Panc1 (cell line): ENCODE data around the gene FUBP3. TPM values are rescaled to one million over a fixed set of nuclear protein-coding genes. Genes with fewer than 3 reads are reported as not detected.

Experiments used
- ATAC-seq: fragments of 200-7000 bp; cut with Tn5 transposase; 2 replicates; pipeline ENCODE4 v1.9.1; 2020; ENCODE audit warnings: mild to moderate bottlenecking, moderate library complexity
- BruUV-seq: library from RNA; stranded (reverse); fragments of 400-500 nt; replicated peaks from 2 replicates; lab custom pipeline; 2021; lab: Mats Ljungman, UMichigan
- CTCF ChIA-PET: fragments of 300-600 bp; sonication (Branson Sonifier 250); formaldehyde crosslinking; loops from one replicate; lab custom pipeline; 2022; ENCODE audit warnings: antibody characterized with exemption; lab: Charles Lee
- POLR2A ChIA-PET: fragments of 300-600 bp; sonication (Branson Sonifier 250); formaldehyde crosslinking; loops from one replicate; lab custom pipeline; 2022; ENCODE audit warnings: antibody characterized with exemption; lab: Charles Lee
- DNase-seq: peaks from one replicate; pipeline ENCODE4 v3.0.0-alpha.2; 2010; ENCODE audit warnings: low read depth, low spot score
- H3K27ac ChIP-seq: 2 replicates; pipeline ENCODE4 v1.5.1; 2011; ENCODE audit warnings: mild to moderate bottlenecking, low read length, inconsistent platforms
- H3K27me3 ChIP-seq: fragments of 200-500 bp; sonication (Bioruptor generic); 2 replicates; pipeline ENCODE4 v1.6.0; 2014; ENCODE audit warnings: low read length, inconsistent platforms; ENCODE audit not compliant: control insufficient read depth, insufficient read depth
- H3K36me3 ChIP-seq: fragments of 200-500 bp; sonication (Bioruptor generic); 2 replicates; pipeline ENCODE4 v1.5.1; 2014; ENCODE audit warnings: inconsistent platforms, mild to moderate bottlenecking, low read length, moderate library complexity; ENCODE audit not compliant: control insufficient read depth, insufficient read depth
- H3K4me1 ChIP-seq: 2 replicates; pipeline ENCODE4 v1.5.1; 2011; ENCODE audit warnings: inconsistent platforms, mild to moderate bottlenecking, low read length, moderate library complexity; ENCODE audit not compliant: control insufficient read depth, insufficient read depth
- H3K4me3 ChIP-seq, 2 experiments: 2 replicates each; pipeline ENCODE4 v1.5.1; 2011 to 2012; ENCODE audit warnings: low read depth in 2 of 2, low read length in 2 of 2, mild to moderate bottlenecking in 2 of 2, inconsistent platforms in 1 of 2, moderate library complexity in 1 of 2
- H3K9me3 ChIP-seq: fragments of 200-500 bp; sonication (Bioruptor generic); 2 replicates; pipeline ENCODE4 v1.5.1; 2014; ENCODE audit warnings: low read depth, mild to moderate bottlenecking, inconsistent platforms, low read length, moderate library complexity; ENCODE audit not compliant: control insufficient read depth, insufficient read depth
- CTCF ChIP-seq: fragments of 450-650 bp; IDR thresholded peaks from 2 replicates; pipeline ENCODE4 v1.5.1; 2017; ENCODE audit warnings: mild to moderate bottlenecking
- POLR2AphosphoS5 ChIP-seq: IDR thresholded peaks from 2 replicates; pipeline ENCODE4 v1.6.1; 2012; ENCODE audit warnings: mild to moderate bottlenecking, low read depth, low read length, moderate library complexity
- REST ChIP-seq, 2 experiments: IDR thresholded peaks; 2 replicates each; pipeline ENCODE4 v1.6.1; 2011 to 2012; ENCODE audit warnings: low read depth in 2 of 2, control low read depth in 1 of 2, low read length in 1 of 2, mild to moderate bottlenecking in 1 of 2, moderate library complexity in 1 of 2; ENCODE audit not compliant: insufficient read depth in 1 of 2
- SIN3A ChIP-seq: IDR thresholded peaks from 2 replicates; pipeline ENCODE4 v1.6.1; 2012; ENCODE audit warnings: low read depth, mild to moderate bottlenecking, low read length, moderate library complexity, borderline replicate concordance; ENCODE audit not compliant: insufficient read depth
- TCF7L2 ChIP-seq: IDR thresholded peaks from 2 replicates; pipeline ENCODE4 v1.6.1; 2011; ENCODE audit warnings: mild to moderate bottlenecking, low read depth, low read length, inconsistent platforms
- in situ Hi-C: cut with HindIII; loops from 2 replicates; pipeline ENCODE4 v1.10.0; 2016; ENCODE audit warnings: low sequenced_read_pairs, low pct_unique_long_range_greater_than_20kb
- intact Hi-C: fragments of 100-400 bp; cut with micrococcal nuclease; formaldehyde crosslinking; loops from one replicate; pipeline ENCODE4 v1.10.0; 2022; ENCODE audit not compliant: unreplicated experiment
- total RNA-seq: library from RNA; stranded (reverse); gene quantifications from one replicate; pipeline ENCODE4 v1.2.1, GENCODE V29; 2021; ENCODE audit not compliant: unreplicated experiment

Gene FUBP3
- total RNA-seq, 1 experiment from 2014 or later = 46.6 TPM

- ATAC-seq (0 out of 2 replicates have a peak, but pooled peaks have one; percentile 34), DNase-seq (no peak)
- ChIA-PET CTCF (no interaction called here), POLR2A (no interaction called here)
- Histone ChIP-seq H3K4me1 (no peaks in the 10 kb centered on the region), H3K27me3 (no peaks in the 10 kb centered on the region), H3K27ac (no peak overlapping the region), H3K4me3 (no peak overlapping the region), H3K36me3 (peaks cover under 1% of the 10 kb centered on the region; the same call in 1 of the 2 replicates), H3K9me3 (no peaks in the 10 kb centered on the region)
- in situ Hi-C loops = no loop called here
- intact Hi-C loops = no loop called here
- TF ChIP-seq SIN3A (no peak), POLR2AphosphoS5 (no peak), CTCF (no peak), TCF7L2 (no peak), REST (IDR thresholded peaks at IDR 0.05; ENCODE audit: insufficient read depth in 1 of 2, low read depth in 2 of 2, low read length in 1 of 2) (no peak)
- BruUV-seq = no TSS peak
Measured at GRCh38 chr9:130642926-130643325, 63.5 kb downstream of the FUBP3 start.

- Histone ChIP-seq H3K9me3 (no peaks in the 10 kb centered on the region), H3K27ac (no peak overlapping the region), H3K4me3 (no peak overlapping the region), H3K36me3 (no peaks in the 10 kb centered on the region), H3K27me3 (no peaks in the 10 kb centered on the region), H3K4me1 (no peaks in the 10 kb centered on the region)
- TF ChIP-seq TCF7L2 (no peak), POLR2AphosphoS5 (no peak), REST (IDR thresholded peaks at IDR 0.05; ENCODE audit: insufficient read depth in 1 of 2, low read depth in 2 of 2, low read length in 1 of 2) (no peak), SIN3A (no peak), CTCF (no peak)
- BruUV-seq = no TSS peak
- intact Hi-C loops = no loop called here
- no peak for DNase-seq
- in situ Hi-C loops = no loop called here
- CTCF ChIA-PET = no interaction called here
- POLR2A ChIA-PET = no interaction called here
- no peak for ATAC-seq
Measured at GRCh38 chr9:130651221-130651620, 71.8 kb downstream of the FUBP3 start.
